ENCODE results near the gene PARD6G.

PARD6G gene

GRCh38 chr18:80143881-80144280, 103.4 kb downstream of the PARD6G start:
- H3K36me3 ChIP-seq (ENCODE audit: control insufficient read depth, low read depth, low read length): peaks cover 28% of the 10 kb centered on the region
- no peak overlapping the region for H3K27ac ChIP-seq (ENCODE audit: low read length)
- no peaks in the 10 kb centered on the region for H3K27me3 ChIP-seq (ENCODE audit: control insufficient read depth, insufficient read depth, low read length)
- H3K4me1 ChIP-seq (ENCODE audit: control insufficient read depth, low read depth, low read length): no peaks in the 10 kb centered on the region
- H3K4me3 ChIP-seq (ENCODE audit: low read length): no peak overlapping the region
- no peak overlapping the region for H3K9ac ChIP-seq (ENCODE audit: low read length)
- H3K9me3 ChIP-seq (ENCODE audit: control insufficient read depth, low read depth, low read length): no peaks in the 10 kb centered on the region

DNA sequence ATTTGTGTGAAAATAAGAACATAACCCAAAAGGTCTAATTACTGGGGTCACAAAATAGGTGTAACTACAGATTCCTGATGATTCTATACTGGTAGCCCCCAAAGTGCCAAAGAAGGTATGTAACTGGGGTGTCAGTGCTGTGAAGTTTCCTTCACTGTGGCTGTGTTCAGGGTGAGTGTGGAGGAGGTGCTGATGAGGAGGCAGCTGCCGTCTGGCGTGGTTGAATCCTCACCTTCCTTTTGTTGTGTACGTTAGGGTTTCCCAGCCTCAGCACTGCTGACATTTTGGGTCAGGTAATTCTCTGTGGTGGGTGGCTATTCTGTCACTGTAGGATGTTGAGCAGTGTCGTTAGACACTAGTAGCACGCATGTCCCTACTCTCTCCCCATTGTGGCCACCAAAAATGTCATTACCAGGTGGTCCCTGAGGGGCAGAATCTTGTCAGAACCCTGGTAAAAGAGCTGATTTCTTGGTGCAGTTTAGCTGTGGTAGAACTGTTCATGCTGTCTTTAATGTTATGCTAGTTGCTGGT, 106.8 kb downstream of the PARD6G start:
- Histone ChIP-seq H3K4me1 (ENCODE audit: control insufficient read depth, low read depth, low read length) (no peaks in the 10 kb centered on the region), H3K27ac (ENCODE audit: low read length) (no peak overlapping the region), H3K27me3 (ENCODE audit: control insufficient read depth, insufficient read depth, low read length) (no peaks in the 10 kb centered on the region), H3K4me3 (ENCODE audit: low read length) (no peak overlapping the region), H3K9me3 (ENCODE audit: control insufficient read depth, low read depth, low read length) (no peaks in the 10 kb centered on the region), H3K9ac (ENCODE audit: low read length) (no peak overlapping the region), H3K36me3 (ENCODE audit: control insufficient read depth, low read depth, low read length) (peaks cover 51% of the 10 kb centered on the region)

DNA sequence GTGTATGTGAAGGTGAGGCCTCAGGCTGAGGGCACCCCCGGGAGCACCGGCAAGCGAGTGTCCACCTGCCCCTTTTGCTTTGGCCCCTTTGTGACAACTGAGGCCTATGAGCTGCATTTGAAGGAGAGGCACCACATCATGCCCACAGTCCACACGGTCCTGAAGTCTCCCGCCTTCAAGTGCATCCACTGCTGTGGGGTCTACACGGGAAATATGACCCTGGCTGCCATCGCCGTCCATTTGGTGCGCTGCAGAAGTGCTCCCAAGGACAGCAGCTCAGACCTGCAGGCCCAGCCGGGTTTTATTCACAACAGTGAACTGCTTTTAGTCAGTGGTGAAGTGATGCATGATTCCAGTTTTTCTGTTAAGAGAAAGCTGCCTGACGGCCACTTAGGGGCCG, 109.3 kb downstream of the PARD6G start:
- no peaks in the 10 kb centered on the region for H3K9me3 ChIP-seq (ENCODE audit: control insufficient read depth, low read depth, low read length)
- H3K9ac ChIP-seq (ENCODE audit: low read length): no peak overlapping the region
- H3K4me1 ChIP-seq (ENCODE audit: control insufficient read depth, low read depth, low read length): no peaks in the 10 kb centered on the region
- H3K27me3 ChIP-seq (ENCODE audit: control insufficient read depth, insufficient read depth, low read length): no peaks in the 10 kb centered on the region
- peaks cover 71% of the 10 kb centered on the region for H3K36me3 ChIP-seq (ENCODE audit: control insufficient read depth, low read depth, low read length)
- H3K4me3 ChIP-seq (ENCODE audit: low read length): no peak overlapping the region
- H3K27ac ChIP-seq (ENCODE audit: low read length): no peak overlapping the region

- Histone ChIP-seq H3K9me3 (ENCODE audit: control insufficient read depth, low read depth, low read length) (no peaks in the 10 kb centered on the region), H3K4me1 (ENCODE audit: control insufficient read depth, low read depth, low read length) (no peaks in the 10 kb centered on the region), H3K9ac (ENCODE audit: low read length) (no peak overlapping the region), H3K36me3 (ENCODE audit: control insufficient read depth, low read depth, low read length) (peaks cover 74% of the 10 kb centered on the region), H3K27ac (ENCODE audit: low read length) (no peak overlapping the region), H3K27me3 (ENCODE audit: control insufficient read depth, insufficient read depth, low read length) (no peaks in the 10 kb centered on the region), H3K4me3 (ENCODE audit: low read length) (no peak overlapping the region)
These were observed 110.2 kb downstream of the PARD6G start for GRCh38 chr18:80137137-80137536.

DNA sequence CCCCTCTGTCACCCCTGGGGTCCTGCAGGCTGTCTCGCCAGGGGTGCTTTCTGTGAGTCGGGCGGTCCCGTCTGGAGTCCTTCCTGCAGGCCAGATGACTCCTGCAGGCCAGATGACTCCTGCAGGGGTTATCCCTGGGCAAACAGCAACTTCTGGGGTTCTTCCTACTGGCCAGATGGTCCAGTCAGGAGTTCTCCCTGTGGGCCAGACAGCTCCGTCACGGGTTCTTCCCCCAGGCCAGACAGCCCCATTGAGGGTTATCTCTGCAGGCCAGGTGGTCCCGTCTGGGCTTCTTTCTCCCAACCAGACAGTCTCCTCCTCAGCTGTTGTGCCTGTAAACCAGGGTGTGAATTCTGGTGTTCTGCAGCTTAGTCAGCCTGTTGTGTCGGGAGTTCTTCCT, 110.6 kb downstream of the PARD6G start:
- Histone ChIP-seq H3K4me3 (ENCODE audit: low read length) (no peak overlapping the region), H3K4me1 (ENCODE audit: control insufficient read depth, low read depth, low read length) (no peaks in the 10 kb centered on the region), H3K36me3 (ENCODE audit: control insufficient read depth, low read depth, low read length) (peaks cover 78% of the 10 kb centered on the region), H3K27ac (ENCODE audit: low read length) (no peak overlapping the region), H3K9me3 (ENCODE audit: control insufficient read depth, low read depth, low read length) (no peaks in the 10 kb centered on the region), H3K9ac (ENCODE audit: low read length) (no peak overlapping the region), H3K27me3 (ENCODE audit: control insufficient read depth, insufficient read depth, low read length) (no peaks in the 10 kb centered on the region)

DNA sequence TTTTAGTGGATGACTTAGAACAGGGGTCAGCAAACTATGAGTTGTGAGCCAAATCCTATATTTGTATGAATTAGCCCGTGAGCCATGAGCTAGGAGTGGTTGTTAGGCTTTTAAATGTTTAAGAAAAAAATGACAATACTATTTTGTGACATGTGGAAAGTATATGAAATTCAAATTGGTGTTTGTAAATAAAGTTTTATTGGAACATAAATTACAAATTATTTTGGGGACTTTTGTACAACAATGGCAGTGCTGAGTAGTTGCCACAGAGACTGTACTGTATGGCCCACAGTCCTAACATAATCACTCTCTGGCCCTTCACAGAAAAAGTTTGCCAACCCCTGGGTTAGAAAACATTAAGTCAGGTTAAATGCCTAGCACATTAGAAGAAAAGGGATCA, 112.2 kb downstream of the PARD6G start:
- Histone ChIP-seq H3K4me1 (ENCODE audit: control insufficient read depth, low read depth, low read length) (peaks cover 3% of the 10 kb centered on the region), H3K9me3 (ENCODE audit: control insufficient read depth, low read depth, low read length) (no peaks in the 10 kb centered on the region), H3K9ac (ENCODE audit: low read length) (no peak overlapping the region), H3K36me3 (ENCODE audit: control insufficient read depth, low read depth, low read length) (peaks cover 77% of the 10 kb centered on the region), H3K27ac (ENCODE audit: low read length) (no peak overlapping the region), H3K4me3 (ENCODE audit: low read length) (no peak overlapping the region), H3K27me3 (ENCODE audit: control insufficient read depth, insufficient read depth, low read length) (no peaks in the 10 kb centered on the region)

GRCh38 chr18:80133124-80133523, 114.2 kb downstream of the PARD6G start:
- Histone ChIP-seq H3K27ac (ENCODE audit: low read length) (no peak overlapping the region), H3K27me3 (ENCODE audit: control insufficient read depth, insufficient read depth, low read length) (no peaks in the 10 kb centered on the region), H3K9me3 (ENCODE audit: control insufficient read depth, low read depth, low read length) (no peaks in the 10 kb centered on the region), H3K9ac (ENCODE audit: low read length) (no peak overlapping the region), H3K4me3 (ENCODE audit: low read length) (no peak overlapping the region), H3K36me3 (ENCODE audit: control insufficient read depth, low read depth, low read length) (peaks cover 58% of the 10 kb centered on the region), H3K4me1 (ENCODE audit: control insufficient read depth, low read depth, low read length) (peaks cover 11% of the 10 kb centered on the region)

DNA sequence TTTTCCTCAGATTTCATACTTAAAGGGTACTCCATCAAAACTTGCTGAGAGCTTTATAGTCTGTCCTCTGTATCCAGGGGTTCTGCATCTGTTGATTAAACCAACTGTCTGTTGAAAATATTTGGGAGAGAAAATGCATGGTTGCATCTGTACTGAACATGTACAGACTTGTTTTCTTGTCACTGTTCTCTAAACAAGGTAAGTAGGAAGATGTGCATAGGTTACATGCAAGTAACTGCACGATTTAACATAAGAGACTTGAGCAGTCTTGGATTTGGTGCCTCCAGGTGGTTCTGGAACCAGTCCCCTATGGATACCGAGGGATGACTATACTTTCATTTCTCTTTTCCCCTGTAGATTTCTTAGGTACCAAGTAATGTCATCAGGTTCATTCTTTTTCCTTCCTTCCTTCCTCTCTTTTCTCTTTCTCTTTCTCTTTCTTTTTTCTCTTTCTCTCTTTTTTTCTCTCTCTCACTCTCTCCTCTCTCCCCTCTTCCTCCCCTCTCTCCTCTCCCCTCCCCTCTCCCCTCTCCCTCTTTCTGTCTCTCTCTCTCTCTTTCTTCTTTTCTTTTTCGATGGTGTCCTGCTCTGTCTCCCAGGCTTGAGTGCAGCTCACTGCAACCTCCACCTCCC, 115.0 kb downstream of the PARD6G start:
- Histone ChIP-seq H3K27ac (ENCODE audit: low read length) (no peak overlapping the region), H3K4me3 (ENCODE audit: low read length) (no peak overlapping the region), H3K9ac (ENCODE audit: low read length) (no peak overlapping the region), H3K36me3 (ENCODE audit: control insufficient read depth, low read depth, low read length) (peaks cover 50% of the 10 kb centered on the region), H3K9me3 (ENCODE audit: control insufficient read depth, low read depth, low read length) (no peaks in the 10 kb centered on the region), H3K4me1 (ENCODE audit: control insufficient read depth, low read depth, low read length) (peaks cover 11% of the 10 kb centered on the region), H3K27me3 (ENCODE audit: control insufficient read depth, insufficient read depth, low read length) (no peaks in the 10 kb centered on the region)

DNA sequence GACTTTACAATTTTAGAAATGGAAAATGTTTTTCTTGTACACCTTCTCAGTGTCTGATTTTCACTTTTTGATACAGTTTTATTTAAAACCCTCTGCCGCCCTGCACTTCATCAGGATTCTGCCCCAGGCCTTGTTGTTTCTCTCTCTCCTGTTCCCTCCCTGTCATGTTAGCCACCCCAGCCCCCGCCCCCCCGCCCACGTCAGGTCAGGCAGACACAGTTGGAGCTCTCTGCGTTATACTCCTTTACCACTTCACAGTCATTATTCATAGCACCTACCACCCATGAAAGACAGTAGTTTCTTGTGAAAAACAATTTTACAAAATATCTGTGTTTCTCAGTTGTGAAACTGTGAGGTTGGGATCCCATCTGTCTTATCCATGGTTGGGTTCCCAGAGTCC, 116.8 kb downstream of the PARD6G start:
- Histone ChIP-seq H3K27me3 (ENCODE audit: control insufficient read depth, insufficient read depth, low read length) (no peaks in the 10 kb centered on the region), H3K9me3 (ENCODE audit: control insufficient read depth, low read depth, low read length) (no peaks in the 10 kb centered on the region), H3K4me3 (ENCODE audit: low read length) (no peak overlapping the region), H3K36me3 (ENCODE audit: control insufficient read depth, low read depth, low read length) (peaks cover 32% of the 10 kb centered on the region), H3K4me1 (ENCODE audit: control insufficient read depth, low read depth, low read length) (peaks cover 11% of the 10 kb centered on the region), H3K27ac (ENCODE audit: low read length) (no peak overlapping the region), H3K9ac (ENCODE audit: low read length) (no peak overlapping the region)

DNA sequence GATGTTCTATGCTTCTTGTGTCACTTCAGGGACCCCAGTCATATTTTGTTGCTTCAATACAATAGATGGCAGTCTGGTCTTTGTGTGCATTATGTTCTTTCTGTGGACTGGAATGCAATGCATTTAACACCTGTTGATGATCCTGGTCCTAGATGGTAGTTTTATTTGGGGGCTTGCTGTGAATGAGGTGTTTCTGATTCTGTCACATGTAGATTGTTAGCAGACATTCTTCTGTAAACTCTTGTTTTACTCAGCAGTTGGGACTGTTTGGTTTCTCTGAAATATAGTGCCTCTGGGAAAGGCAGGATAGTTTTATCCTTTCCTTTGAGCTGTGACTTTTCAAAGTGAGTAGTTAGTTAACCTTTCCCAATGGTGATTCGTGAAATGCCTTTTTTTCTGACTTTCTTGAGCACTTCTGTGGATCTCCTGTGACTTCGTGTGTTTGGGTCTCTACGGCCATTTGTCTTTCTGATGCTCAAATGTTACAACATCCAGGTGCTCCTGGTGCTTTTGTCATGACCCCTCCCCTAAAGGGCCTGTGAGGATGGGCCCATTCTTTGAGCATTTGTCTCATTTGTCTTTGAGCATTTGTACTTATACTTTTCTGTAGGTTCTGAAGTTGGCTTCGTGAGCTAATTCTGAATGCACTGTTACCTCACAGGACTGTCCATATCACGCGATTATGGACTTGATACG, 117.5 kb downstream of the PARD6G start:
- peaks cover 11% of the 10 kb centered on the region for H3K4me1 ChIP-seq (ENCODE audit: control insufficient read depth, low read depth, low read length)
- no peak overlapping the region for H3K27ac ChIP-seq (ENCODE audit: low read length)
- peaks cover 25% of the 10 kb centered on the region for H3K36me3 ChIP-seq (ENCODE audit: control insufficient read depth, low read depth, low read length)
- H3K27me3 ChIP-seq (ENCODE audit: control insufficient read depth, insufficient read depth, low read length): no peaks in the 10 kb centered on the region
- no peaks in the 10 kb centered on the region for H3K9me3 ChIP-seq (ENCODE audit: control insufficient read depth, low read depth, low read length)
- H3K9ac ChIP-seq (ENCODE audit: low read length): no peak overlapping the region
- H3K4me3 ChIP-seq (ENCODE audit: low read length): no peak overlapping the region

DNA sequence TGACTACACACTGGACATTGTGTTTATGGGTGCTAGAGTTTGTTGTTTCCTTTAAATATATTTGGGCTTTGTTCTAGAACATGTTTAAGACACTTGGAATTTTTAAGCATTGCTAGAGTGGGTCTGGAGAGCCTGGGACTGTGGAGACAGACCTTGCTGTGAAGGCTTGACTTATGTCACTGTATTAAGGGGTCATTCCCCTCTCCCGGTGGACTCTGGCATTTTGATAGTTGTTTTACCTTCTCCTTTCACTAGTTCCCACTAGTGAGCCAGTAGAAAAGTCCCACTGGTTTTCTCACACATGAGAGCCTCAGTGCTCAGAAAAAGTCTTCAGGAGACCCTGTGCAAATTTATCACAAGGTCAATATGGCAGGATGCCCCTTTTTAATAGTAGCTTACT, 119.7 kb downstream of the PARD6G start:
- H3K4me1 ChIP-seq (ENCODE audit: control insufficient read depth, low read depth, low read length): peaks cover 25% of the 10 kb centered on the region
- H3K9me3 ChIP-seq (ENCODE audit: control insufficient read depth, low read depth, low read length): no peaks in the 10 kb centered on the region
- peaks cover 7% of the 10 kb centered on the region for H3K36me3 ChIP-seq (ENCODE audit: control insufficient read depth, low read depth, low read length)
- H3K9ac ChIP-seq (ENCODE audit: low read length): no peak overlapping the region
- no peaks in the 10 kb centered on the region for H3K27me3 ChIP-seq (ENCODE audit: control insufficient read depth, insufficient read depth, low read length)
- H3K4me3 ChIP-seq (ENCODE audit: low read length): no peak overlapping the region
- H3K27ac ChIP-seq (ENCODE audit: low read length): no peak overlapping the region

DNA sequence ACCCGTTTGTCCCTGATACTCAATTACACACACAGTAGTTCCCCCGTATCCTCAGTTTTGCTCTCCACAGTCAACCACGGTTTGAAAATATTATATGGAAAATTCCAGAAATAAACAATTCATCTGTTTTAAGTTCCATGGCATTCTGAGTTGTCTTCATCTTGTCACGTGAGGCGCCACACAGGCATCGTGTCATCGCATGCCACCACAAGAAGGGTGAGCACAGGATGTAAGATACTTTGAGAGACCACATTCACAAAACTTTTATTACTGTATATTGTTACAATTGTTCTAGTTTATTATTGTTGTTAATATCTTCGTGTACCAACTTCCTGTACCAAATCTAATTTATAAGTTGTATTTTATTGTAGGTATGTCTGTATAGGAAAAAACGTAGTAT, 120.5 kb downstream of the PARD6G start:
- no peaks in the 10 kb centered on the region for H3K27me3 ChIP-seq (ENCODE audit: control insufficient read depth, insufficient read depth, low read length)
- no peak overlapping the region for H3K4me3 ChIP-seq (ENCODE audit: low read length)
- H3K9me3 ChIP-seq (ENCODE audit: control insufficient read depth, low read depth, low read length): no peaks in the 10 kb centered on the region
- H3K4me1 ChIP-seq (ENCODE audit: control insufficient read depth, low read depth, low read length): peaks cover 28% of the 10 kb centered on the region
- no peak overlapping the region for H3K9ac ChIP-seq (ENCODE audit: low read length)
- H3K27ac ChIP-seq (ENCODE audit: low read length): no peak overlapping the region
- H3K36me3 ChIP-seq (ENCODE audit: control insufficient read depth, low read depth, low read length): peaks cover 5% of the 10 kb centered on the region

Measured in iPS-18a (cell line).